HepG2 (cell line): ENCODE results near the gene MTA1. TPM values are rescaled to one million over a fixed set of nuclear protein-coding genes. Genes with fewer than 3 reads are reported as not detected.

Experiments
- BATF2 ChIP-seq: sonication (generic); formaldehyde crosslinking; IDR thresholded peaks from 2 replicates; pipeline ENCODE4 v1.8.0; 2022; ENCODE audit warnings: mild to moderate bottlenecking, missing genetic modification reagents, moderate library complexity
- CEBPG ChIP-seq: IDR thresholded peaks from 2 replicates; pipeline ENCODE4 v1.6.1; 2016
- CENPX ChIP-seq: sonication (generic); formaldehyde crosslinking; IDR thresholded peaks from 2 replicates; pipeline ENCODE4 v1.9.0; 2021; ENCODE audit warnings: mild to moderate bottlenecking, missing genetic modification reagents, moderate library complexity
- FOXJ3 ChIP-seq: sonication (generic); formaldehyde crosslinking; IDR thresholded peaks from 2 replicates; pipeline ENCODE4 v1.4.0; 2020; ENCODE audit warnings: missing genetic modification reagents, mild to moderate bottlenecking, borderline replicate concordance
- KLF12 ChIP-seq: sonication (generic); formaldehyde crosslinking; IDR thresholded peaks from 2 replicates; pipeline ENCODE4 v1.4.0; 2020; ENCODE audit warnings: missing genetic modification reagents, borderline replicate concordance
- MYC ChIP-seq: sonication (generic); formaldehyde crosslinking; IDR thresholded peaks from 2 replicates; pipeline ENCODE4 v1.9.0; 2021; ENCODE audit warnings: missing genetic modification reagents, borderline replicate concordance
- MYPOP ChIP-seq: sonication (generic); formaldehyde crosslinking; IDR thresholded peaks from 2 replicates; pipeline ENCODE4 v1.8.1; 2023; ENCODE audit warnings: mild to moderate bottlenecking, moderate library complexity, missing genetic modification reagents
- NFE2L1 ChIP-seq: sonication (generic); formaldehyde crosslinking; IDR thresholded peaks from 2 replicates; pipeline ENCODE4 v1.4.0; 2020; ENCODE audit warnings: missing genetic modification reagents, mild to moderate bottlenecking, borderline replicate concordance
- NFYB ChIP-seq: sonication (generic); formaldehyde crosslinking; IDR thresholded peaks from 2 replicates; pipeline ENCODE4 v1.4.0; 2020; ENCODE audit warnings: missing genetic modification reagents
- PBX2 ChIP-seq: IDR thresholded peaks from 2 replicates; pipeline ENCODE4 v1.6.1; 2016; ENCODE audit warnings: control low read depth
- PCBP1 ChIP-seq: fragments of 200-400 bp; formaldehyde crosslinking; IDR thresholded peaks from 2 replicates; pipeline ENCODE4 v1.6.1; 2017; ENCODE audit warnings: mild to moderate bottlenecking, low read depth, low read length, borderline replicate concordance
- REL ChIP-seq: sonication (generic); formaldehyde crosslinking; conservative IDR thresholded peaks from 2 replicates; pipeline ENCODE4 v1.8.0; 2022; ENCODE audit warnings: mild to moderate bottlenecking, missing genetic modification reagents, moderate library complexity
- SKI ChIP-seq: fragments of 450-650 bp; IDR thresholded peaks from one replicate; pipeline ENCODE4 v1.6.1; 2018; ENCODE audit warnings: mild to moderate bottlenecking; ENCODE audit not compliant: partially characterized antibody
- SRSF1 ChIP-seq: fragments of 200-400 bp; formaldehyde crosslinking; optimal IDR thresholded peaks from 2 replicates; pipeline ENCODE3; 2017; ENCODE audit warnings: mild to moderate bottlenecking, low read depth, low read length, moderate library complexity
- XBP1 ChIP-seq: sonication (generic); formaldehyde crosslinking; IDR thresholded peaks from 2 replicates; pipeline ENCODE4 v1.5.0; 2020; ENCODE audit warnings: missing genetic modification reagents
- ZNF12 ChIP-seq: sonication (generic); formaldehyde crosslinking; IDR thresholded peaks from 2 replicates; pipeline ENCODE4 v1.5.0; 2020; ENCODE audit warnings: missing genetic modification reagents
- ZNF260 ChIP-seq: sonication (generic); formaldehyde crosslinking; IDR thresholded peaks from 2 replicates; pipeline ENCODE4 v1.4.0; 2020; ENCODE audit warnings: missing genetic modification reagents, low read depth, mild to moderate bottlenecking, borderline replicate concordance
- ZNF337 ChIP-seq: sonication (generic); formaldehyde crosslinking; IDR thresholded peaks from 2 replicates; pipeline ENCODE4 v1.5.1; 2020; ENCODE audit warnings: missing genetic modification reagents, low read depth, mild to moderate bottlenecking, borderline replicate concordance
- ZNF432 ChIP-seq: sonication (generic); formaldehyde crosslinking; IDR thresholded peaks from 2 replicates; pipeline ENCODE4 v1.5.0; 2020; ENCODE audit warnings: missing genetic modification reagents, mild to moderate bottlenecking, borderline replicate concordance
- ZNF569 ChIP-seq: sonication (generic); formaldehyde crosslinking; IDR thresholded peaks from 2 replicates; pipeline ENCODE4 v1.5.0; 2020; ENCODE audit warnings: mild to moderate bottlenecking, missing genetic modification reagents, moderate library complexity, borderline replicate concordance
- ZNF713 ChIP-seq: sonication (generic); formaldehyde crosslinking; IDR thresholded peaks from 2 replicates; pipeline ENCODE4 v1.4.0; 2020; ENCODE audit warnings: mild to moderate bottlenecking, missing genetic modification reagents
- polyA plus RNA-seq, 8 experiments: library from polyadenylated mRNA; depleted of rRNA in 3 of 8; stranded (reverse) in 7 of 8; unstranded in 1 of 8; fragments of >200 nt; fragmentation: Illumina TruSeq in 4 of 8; extraction: Trizol in 4 of 8; gene quantifications; 2 replicates each; pipeline versions ENCODE4 v1.2.1 to v1.2.3, GENCODE V29; 2011 to 2016; ENCODE audit warnings: low read depth in 4 of 8, missing spikeins in 1 of 8, mixed read lengths in 1 of 8; ENCODE audit not compliant: insufficient read depth in 1 of 8
- total RNA-seq, 5 experiments: library from RNA; depleted of rRNA; stranded (reverse); fragments of >200 nt; fragmentation: Illumina TruSeq; extraction: Trizol; gene quantifications; 2 replicates each; pipeline ENCODE4 v1.2.3, GENCODE V29; 2016; ENCODE audit warnings: low read depth in 1 of 5
- TF ChIP-seq, protein P1 (sequence below): sonication (generic); formaldehyde crosslinking; IDR thresholded peaks from 2 replicates; pipeline ENCODE4 v1.4.0; 2020; ENCODE audit warnings: mild to moderate bottlenecking, missing genetic modification reagents

Gene MTA1
- total and polyA plus RNA-seq, 2 of the 13 experiments (the other 11 are each of a cell fraction or from before 2014, with no cell fraction given), result 35.2 to 85.8 TPM

GRCh38 chr14:105419195-105420091 is at the start of gene MTA1 (continued):
- no peak for TF ChIP-seq PBX2
- TF ChIP-seq BATF2 (CRISPR knock-in tag), result no peak
- TF ChIP-seq CEBPG (CRISPR knock-in tag), result no peak
- peak; percentile 87; the same call in 1 of the 2 replicates for TF ChIP-seq ZNF713 (CRISPR knock-in tag)
- TF ChIP-seq SKI, result no peak
- no peak for TF ChIP-seq ZNF337 (CRISPR knock-in tag)
- TF ChIP-seq KLF12, result no peak; the same call in 1 of the 2 replicates
- TF ChIP-seq ZNF260 (CRISPR knock-in tag), result 0 out of 2 replicates have a peak, but pooled peaks have one; percentile 63
- TF ChIP-seq MYC (CRISPR knock-in tag), result peak; percentile 96
- TF ChIP-seq CENPX (CRISPR knock-in tag), result no peak
- 0 out of 2 replicates have a peak, but pooled peaks have one; percentile 57 for TF ChIP-seq PCBP1
- TF ChIP-seq, protein P1, sequence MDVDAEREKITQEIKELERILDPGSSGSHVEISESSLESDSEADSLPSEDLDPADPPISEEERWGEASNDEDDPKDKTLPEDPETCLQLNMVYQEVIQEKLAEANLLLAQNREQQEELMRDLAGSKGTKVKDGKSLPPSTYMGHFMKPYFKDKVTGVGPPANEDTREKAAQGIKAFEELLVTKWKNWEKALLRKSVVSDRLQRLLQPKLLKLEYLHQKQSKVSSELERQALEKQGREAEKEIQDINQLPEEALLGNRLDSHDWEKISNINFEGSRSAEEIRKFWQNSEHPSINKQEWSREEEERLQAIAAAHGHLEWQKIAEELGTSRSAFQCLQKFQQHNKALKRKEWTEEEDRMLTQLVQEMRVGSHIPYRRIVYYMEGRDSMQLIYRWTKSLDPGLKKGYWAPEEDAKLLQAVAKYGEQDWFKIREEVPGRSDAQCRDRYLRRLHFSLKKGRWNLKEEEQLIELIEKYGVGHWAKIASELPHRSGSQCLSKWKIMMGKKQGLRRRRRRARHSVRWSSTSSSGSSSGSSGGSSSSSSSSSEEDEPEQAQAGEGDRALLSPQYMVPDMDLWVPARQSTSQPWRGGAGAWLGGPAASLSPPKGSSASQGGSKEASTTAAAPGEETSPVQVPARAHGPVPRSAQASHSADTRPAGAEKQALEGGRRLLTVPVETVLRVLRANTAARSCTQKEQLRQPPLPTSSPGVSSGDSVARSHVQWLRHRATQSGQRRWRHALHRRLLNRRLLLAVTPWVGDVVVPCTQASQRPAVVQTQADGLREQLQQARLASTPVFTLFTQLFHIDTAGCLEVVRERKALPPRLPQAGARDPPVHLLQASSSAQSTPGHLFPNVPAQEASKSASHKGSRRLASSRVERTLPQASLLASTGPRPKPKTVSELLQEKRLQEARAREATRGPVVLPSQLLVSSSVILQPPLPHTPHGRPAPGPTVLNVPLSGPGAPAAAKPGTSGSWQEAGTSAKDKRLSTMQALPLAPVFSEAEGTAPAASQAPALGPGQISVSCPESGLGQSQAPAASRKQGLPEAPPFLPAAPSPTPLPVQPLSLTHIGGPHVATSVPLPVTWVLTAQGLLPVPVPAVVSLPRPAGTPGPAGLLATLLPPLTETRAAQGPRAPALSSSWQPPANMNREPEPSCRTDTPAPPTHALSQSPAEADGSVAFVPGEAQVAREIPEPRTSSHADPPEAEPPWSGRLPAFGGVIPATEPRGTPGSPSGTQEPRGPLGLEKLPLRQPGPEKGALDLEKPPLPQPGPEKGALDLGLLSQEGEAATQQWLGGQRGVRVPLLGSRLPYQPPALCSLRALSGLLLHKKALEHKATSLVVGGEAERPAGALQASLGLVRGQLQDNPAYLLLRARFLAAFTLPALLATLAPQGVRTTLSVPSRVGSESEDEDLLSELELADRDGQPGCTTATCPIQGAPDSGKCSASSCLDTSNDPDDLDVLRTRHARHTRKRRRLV (CRISPR knock-in tag), result peak; percentile 80; the same call in 1 of the 2 replicates
- no peak for TF ChIP-seq SRSF1
- peak; percentile 68; the same call in 1 of the 2 replicates for TF ChIP-seq NFE2L1 (CRISPR knock-in tag)
- no peak for TF ChIP-seq FOXJ3 (CRISPR knock-in tag)
- no peak for TF ChIP-seq XBP1 (CRISPR knock-in tag)
- no peak for TF ChIP-seq REL (CRISPR knock-in tag)
- TF ChIP-seq ZNF569, result no peak
- no peak; the same call in 1 of the 2 replicates for TF ChIP-seq MYPOP
- TF ChIP-seq ZNF12, result no peak
- TF ChIP-seq ZNF432 (CRISPR knock-in tag), result no peak
- TF ChIP-seq NFYB (CRISPR knock-in tag), result no peak
